HAP-1 (cell line): Measurements from ENCODE around the gene GPD2.
"Not testable (repeated sequence)": the region's sequence is repeated elsewhere in the genome, so short reads cannot be mapped to it uniquely, and the experiment has no call there.

Source experiments
- DNase-seq, 2 experiments: peaks; one replicate each; pipeline ENCODE4 v3.0.0-alpha.2; 2016 to 2020; ENCODE audit warnings: low spot score in 2 of 2
- H3K27me3 ChIP-seq: fragments of 250-450 bp; sonication (Bioruptor Pico); 2 replicates; pipeline ENCODE4 v1.5.1; 2020; ENCODE audit warnings: low read depth, mild to moderate bottlenecking, moderate library complexity
- H3K36me3 ChIP-seq: fragments of 250-450 bp; sonication (Bioruptor Pico); replicated peaks from 2 replicates; pipeline ENCODE4 v1.5.1; 2020; ENCODE audit warnings: mild to moderate bottlenecking
- H3K4me1 ChIP-seq: fragments of 250-450 bp; sonication (Bioruptor Pico); 2 replicates; pipeline ENCODE4 v1.5.1; 2020; ENCODE audit warnings: mild to moderate bottlenecking
- H3K4me3 ChIP-seq: fragments of 250-450 bp; sonication (Bioruptor Pico); 2 replicates; pipeline ENCODE4 v1.5.1; 2020; ENCODE audit warnings: mild to moderate bottlenecking, moderate library complexity
- H3K9me3 ChIP-seq: fragments of 250-450 bp; sonication (Bioruptor Pico); 2 replicates; pipeline ENCODE4 v1.5.1; 2020; ENCODE audit warnings: mild to moderate bottlenecking, moderate library complexity
- in situ Hi-C: fragments of 300-500 bp; cut with MboI; formaldehyde crosslinking; loops from 3 replicates; pipeline ENCODE4 v1.14.3; 2020; ENCODE audit warnings: low sequenced_read_pairs, inconsistent platforms, mixed read lengths

The GPD2 gene

DNA sequence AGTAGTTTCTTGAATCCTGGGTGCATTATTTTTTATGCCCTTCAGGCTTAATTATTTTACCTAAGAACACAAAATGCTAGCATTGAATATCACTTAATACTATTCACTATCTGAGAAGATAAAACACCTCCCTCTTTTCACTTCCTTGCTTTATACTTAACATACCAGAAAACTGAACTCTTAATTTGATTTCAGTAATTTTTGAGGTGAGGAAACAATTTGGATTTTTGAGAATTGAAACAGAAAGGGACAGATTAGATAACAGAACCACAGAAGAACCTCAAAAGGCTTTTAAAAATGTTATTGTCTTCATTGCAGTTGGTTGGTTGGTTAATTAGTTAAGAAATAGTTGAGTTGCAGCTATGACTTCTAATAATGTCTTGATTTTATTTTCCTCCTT, 69.5 kb downstream of the GPD2 start:
- in situ Hi-C loops, result no loop called here
- Histone ChIP-seq H3K4me3 (no peak overlapping the region), H3K4me1 (no peaks in the 10 kb centered on the region), H3K9me3 (no peaks in the 10 kb centered on the region), H3K36me3 (no peaks in the 10 kb centered on the region), H3K27me3 (no peaks in the 10 kb centered on the region)
- DNase-seq, result no peak

DNA sequence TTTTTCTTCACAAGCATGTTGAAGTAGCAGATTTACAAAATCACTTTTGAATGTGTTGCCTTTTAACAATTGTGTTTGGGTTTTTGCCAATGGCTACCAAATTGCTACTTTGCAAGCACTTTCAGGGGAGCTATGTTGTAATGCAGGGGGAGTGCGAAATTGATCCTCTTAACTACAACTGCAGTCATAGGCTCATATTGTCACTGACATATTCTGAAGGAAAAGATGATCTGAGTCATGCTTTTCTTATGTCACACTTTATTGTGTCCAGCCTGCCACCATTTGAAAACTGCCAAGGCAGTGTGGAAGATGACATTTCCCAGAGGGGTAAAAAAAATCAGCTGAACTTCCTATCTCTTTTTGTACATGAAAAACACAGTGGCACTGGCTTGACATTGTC, 74.9 kb downstream of the GPD2 start:
- no peak for DNase-seq
- H3K36me3 ChIP-seq, result peaks cover 5% of the 10 kb centered on the region; the same call in 1 of the 2 replicates
- H3K4me1 ChIP-seq, result peaks cover 11% of the 10 kb centered on the region
- in situ Hi-C loops, result no loop called here
- no peaks in the 10 kb centered on the region for H3K27me3 ChIP-seq
- no peak overlapping the region for H3K4me3 ChIP-seq
- H3K9me3 ChIP-seq, result no peaks in the 10 kb centered on the region

DNA sequence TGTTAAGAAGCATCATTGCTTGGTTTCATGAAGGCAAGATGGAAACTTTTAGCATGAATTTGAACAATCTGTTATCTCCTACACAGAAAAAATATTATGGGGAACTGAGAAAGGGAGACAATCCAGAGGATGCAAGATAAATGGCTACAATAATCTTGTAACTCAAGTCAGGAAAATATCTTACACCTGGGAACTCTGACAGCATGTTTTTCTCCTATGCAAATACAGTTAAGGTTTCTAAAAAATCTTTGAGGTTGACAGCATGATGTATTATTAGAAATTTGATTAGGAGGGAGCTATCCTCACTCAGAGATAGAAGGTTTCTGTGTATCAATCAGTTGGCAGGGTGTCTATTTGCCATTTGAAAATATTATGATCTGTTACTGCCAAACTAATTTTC, 75.6 kb downstream of the GPD2 start:
- DNase-seq, result no peak
- Histone ChIP-seq H3K4me3 (no peak overlapping the region), H3K27me3 (no peaks in the 10 kb centered on the region), H3K4me1 (peaks cover 11% of the 10 kb centered on the region), H3K36me3 (peaks cover 5% of the 10 kb centered on the region; the same call in 1 of the 2 replicates), H3K9me3 (no peaks in the 10 kb centered on the region)
- in situ Hi-C loops, result no loop called here

DNA sequence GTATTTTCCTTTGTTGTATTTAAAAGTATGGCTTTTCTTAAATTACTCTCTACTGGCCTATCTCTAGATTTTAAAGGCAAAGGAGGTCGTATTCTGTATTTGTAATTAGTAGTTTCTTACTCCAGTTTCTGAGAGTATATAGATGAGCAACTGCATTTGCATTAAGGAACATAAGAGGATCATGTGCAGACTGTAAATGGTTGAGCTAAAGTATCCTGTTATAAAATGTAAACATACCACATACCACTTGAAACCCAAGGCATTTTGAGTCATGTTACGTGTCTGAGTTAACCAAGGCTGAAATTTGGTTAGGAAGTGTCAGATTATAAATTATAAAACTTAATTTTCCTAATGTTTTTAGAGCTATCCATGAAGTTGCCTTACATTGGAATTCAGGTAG, 76.3 kb downstream of the GPD2 start:
- no peaks in the 10 kb centered on the region for H3K9me3 ChIP-seq
- DNase-seq, result no peak
- no peaks in the 10 kb centered on the region for H3K27me3 ChIP-seq
- peaks cover 5% of the 10 kb centered on the region; the same call in 1 of the 2 replicates for H3K36me3 ChIP-seq
- no peak overlapping the region for H3K4me3 ChIP-seq
- H3K4me1 ChIP-seq, result peaks cover 11% of the 10 kb centered on the region
- in situ Hi-C loops, result no loop called here

- DNase-seq, result no peak
- Histone ChIP-seq H3K4me3 (no peak overlapping the region), H3K9me3 (no peaks in the 10 kb centered on the region), H3K27me3 (no peaks in the 10 kb centered on the region), H3K36me3 (peaks cover 5% of the 10 kb centered on the region; the same call in 1 of the 2 replicates), H3K4me1 (peaks cover 14% of the 10 kb centered on the region)
- in situ Hi-C loops, result no loop called here
Measured at GRCh38 chr2:156513219-156513618, 77.0 kb downstream of the GPD2 start.

DNA sequence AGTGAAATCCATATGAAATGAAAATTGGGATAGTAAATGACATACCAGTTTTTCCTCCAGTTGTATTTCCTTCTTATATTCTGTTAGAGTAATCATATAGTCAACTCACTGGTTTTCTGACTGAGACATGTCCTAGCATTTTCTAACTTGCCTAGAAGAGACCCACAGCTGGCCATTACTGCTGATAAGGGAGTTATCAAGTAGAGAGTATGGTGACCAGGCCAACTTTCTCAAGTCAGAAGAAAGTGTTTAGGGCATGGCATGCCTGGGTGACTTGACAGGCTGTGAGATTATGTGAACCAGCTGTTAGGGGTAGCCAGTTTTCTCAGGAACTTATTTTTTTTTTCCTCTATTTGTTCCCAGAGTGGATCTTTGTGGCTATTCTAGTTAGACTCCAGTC, 81.2 kb downstream of the GPD2 start:
- H3K9me3 ChIP-seq, result no peaks in the 10 kb centered on the region
- no peak overlapping the region for H3K4me3 ChIP-seq
- H3K27me3 ChIP-seq, result no peaks in the 10 kb centered on the region
- peaks cover 5% of the 10 kb centered on the region; the same call in 1 of the 2 replicates for H3K36me3 ChIP-seq
- peaks cover 16% of the 10 kb centered on the region for H3K4me1 ChIP-seq
- DNase-seq, result no peak
- in situ Hi-C loops, result no loop called here

GRCh38 chr2:156518138-156518537, 82.0 kb downstream of the GPD2 start:
- H3K36me3 ChIP-seq, result 0 out of 2 replicates have a peak, but pooled peaks cover under 1% of the 10 kb centered on the region
- peak; percentile 29 to 46 for DNase-seq
- no peaks in the 10 kb centered on the region for H3K9me3 ChIP-seq
- H3K27me3 ChIP-seq, result no peaks in the 10 kb centered on the region
- H3K4me1 ChIP-seq, result peaks cover 11% of the 10 kb centered on the region; the same call in 1 of the 2 replicates
- H3K4me3 ChIP-seq, result no peak overlapping the region
- in situ Hi-C loops, result no loop called here

- DNase-seq, result no peak
- no peaks in the 10 kb centered on the region for H3K36me3 ChIP-seq
- H3K9me3 ChIP-seq, result no peaks in the 10 kb centered on the region
- no peak overlapping the region for H3K4me3 ChIP-seq
- H3K27me3 ChIP-seq, result no peaks in the 10 kb centered on the region
- peaks cover 10% of the 10 kb centered on the region; the same call in 1 of the 2 replicates for H3K4me1 ChIP-seq
- in situ Hi-C loops, result no loop called here
Measured at GRCh38 chr2:156522864-156523440, 86.8 kb downstream of the GPD2 start.

- DNase-seq, result no peak
- Histone ChIP-seq H3K27me3 (no peaks in the 10 kb centered on the region), H3K36me3 (no peaks in the 10 kb centered on the region), H3K4me1 (no peaks in the 10 kb centered on the region), H3K4me3 (no peak overlapping the region), H3K9me3 (no peaks in the 10 kb centered on the region)
- in situ Hi-C loops, result no loop called here
Measured at GRCh38 chr2:156526950-156527636, 90.9 kb downstream of the GPD2 start.

- H3K4me1 ChIP-seq, H3K36me3 ChIP-seq, DNase-seq, in situ Hi-C loops, H3K9me3 ChIP-seq, H3K4me3 ChIP-seq, H3K27me3 ChIP-seq: not testable (repeated sequence)
Measured at GRCh38 chr2:156528583-156528982, 92.4 kb downstream of the GPD2 start.

DNA sequence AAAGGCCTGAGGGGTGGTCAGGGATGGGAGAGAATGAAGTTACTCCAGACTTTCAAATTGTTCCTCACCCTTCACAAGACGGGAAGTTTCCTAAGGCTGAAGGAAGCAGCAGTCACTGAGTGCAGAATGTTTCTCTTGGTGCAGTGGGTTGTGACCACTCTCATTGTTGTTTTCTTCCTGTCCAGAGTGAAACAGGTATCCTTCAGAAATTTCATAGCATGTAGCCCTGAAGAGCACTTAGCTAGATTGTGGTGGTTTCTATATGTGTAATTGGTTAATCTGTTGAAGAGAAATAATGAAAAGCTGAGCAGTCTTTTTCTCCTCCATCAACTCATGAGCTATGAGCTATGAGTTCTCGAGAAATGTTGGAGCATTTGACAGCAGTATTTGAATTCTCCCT, 96.8 kb downstream of the GPD2 start:
- peaks cover 4% of the 10 kb centered on the region for H3K4me1 ChIP-seq
- H3K4me3 ChIP-seq, result no peak overlapping the region
- H3K36me3 ChIP-seq, result no peaks in the 10 kb centered on the region
- H3K27me3 ChIP-seq, result no peaks in the 10 kb centered on the region
- in situ Hi-C loops, result no loop called here
- DNase-seq, result no peak
- no peaks in the 10 kb centered on the region for H3K9me3 ChIP-seq

GRCh38 chr2:156536534-156536933, 100.4 kb downstream of the GPD2 start:
- peaks cover 5% of the 10 kb centered on the region for H3K4me1 ChIP-seq
- no peaks in the 10 kb centered on the region for H3K9me3 ChIP-seq
- no peaks in the 10 kb centered on the region for H3K36me3 ChIP-seq
- H3K27me3 ChIP-seq, result no peaks in the 10 kb centered on the region
- in situ Hi-C loops, result no loop called here
- no peak for DNase-seq
- H3K4me3 ChIP-seq, result no peak overlapping the region

GRCh38 chr2:156537141-156537540, 101.0 kb downstream of the GPD2 start:
- Histone ChIP-seq H3K9me3 (no peaks in the 10 kb centered on the region), H3K4me1 (peaks cover 5% of the 10 kb centered on the region), H3K4me3 (no peak overlapping the region), H3K36me3 (no peaks in the 10 kb centered on the region), H3K27me3 (no peaks in the 10 kb centered on the region)
- in situ Hi-C loops, result no loop called here
- DNase-seq, result no peak

- in situ Hi-C loops, result no loop called here
- Histone ChIP-seq H3K9me3 (no peaks in the 10 kb centered on the region), H3K4me3 (no peak overlapping the region), H3K27me3 (no peaks in the 10 kb centered on the region), H3K36me3 (no peaks in the 10 kb centered on the region), H3K4me1 (peaks cover 5% of the 10 kb centered on the region)
- peak in 1 of 2 experiments; percentile 15 for DNase-seq
Measured at GRCh38 chr2:156538083-156538504, 101.9 kb downstream of the GPD2 start.
